ENCODE measurements around the gene LAD1.

GRCh38 chr1:201422436-201423030 lies 23.4 kb upstream of the LAD1 start:
- no peak for TF ChIP-seq EZH2 (IDR thresholded peaks at IDR 0.05; ENCODE audit: borderline replicate concordance)
- TF ChIP-seq, protein P1, sequence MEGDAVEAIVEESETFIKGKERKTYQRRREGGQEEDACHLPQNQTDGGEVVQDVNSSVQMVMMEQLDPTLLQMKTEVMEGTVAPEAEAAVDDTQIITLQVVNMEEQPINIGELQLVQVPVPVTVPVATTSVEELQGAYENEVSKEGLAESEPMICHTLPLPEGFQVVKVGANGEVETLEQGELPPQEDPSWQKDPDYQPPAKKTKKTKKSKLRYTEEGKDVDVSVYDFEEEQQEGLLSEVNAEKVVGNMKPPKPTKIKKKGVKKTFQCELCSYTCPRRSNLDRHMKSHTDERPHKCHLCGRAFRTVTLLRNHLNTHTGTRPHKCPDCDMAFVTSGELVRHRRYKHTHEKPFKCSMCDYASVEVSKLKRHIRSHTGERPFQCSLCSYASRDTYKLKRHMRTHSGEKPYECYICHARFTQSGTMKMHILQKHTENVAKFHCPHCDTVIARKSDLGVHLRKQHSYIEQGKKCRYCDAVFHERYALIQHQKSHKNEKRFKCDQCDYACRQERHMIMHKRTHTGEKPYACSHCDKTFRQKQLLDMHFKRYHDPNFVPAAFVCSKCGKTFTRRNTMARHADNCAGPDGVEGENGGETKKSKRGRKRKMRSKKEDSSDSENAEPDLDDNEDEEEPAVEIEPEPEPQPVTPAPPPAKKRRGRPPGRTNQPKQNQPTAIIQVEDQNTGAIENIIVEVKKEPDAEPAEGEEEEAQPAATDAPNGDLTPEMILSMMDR (IDR thresholded peaks at IDR 0.05; ENCODE audit: poor library complexity): no peak

Data from hepatocyte (in vitro differentiated cells).